Measurements from ENCODE around the gene CCDC87. TPM values are rescaled to one million over a fixed set of nuclear protein-coding genes. Genes with fewer than 3 reads are reported as not detected.

CCDC87 gene
- polyA plus RNA-seq, 1 experiment = 0.15 TPM

GRCh38 chr11:66629356-66629755 is 36.5 kb upstream of the CCDC87 start:
- ChIA-PET CTCF (interaction anchor here (1.3 kb wide), 1 partner anchor 9 kb away, joined by 3 read pairs; no protein-coding TSS in a partner anchor), POLR2A (no interaction called here)

GRCh38 chr11:66628061-66628603 is 35.3 kb upstream of the CCDC87 start:
- POLR2A ChIA-PET = no interaction called here
- Histone ChIP-seq H3K4me3 (ENCODE audit: low read depth, low read length) (no peak overlapping the region), H3K36me3 (ENCODE audit: control insufficient read depth, insufficient read depth, low read length) (peaks cover 42% of the 10 kb centered on the region), H3K27me3 (ENCODE audit: control insufficient read depth, insufficient read depth, low read length) (no peaks in the 10 kb centered on the region)
- no peak for DNase-seq (ENCODE audit: low read depth)
- no peak for TF ChIP-seq CTCF (IDR thresholded peaks at IDR 0.05; ENCODE audit: insufficient read depth, low read depth, low read length)
- CTCF ChIA-PET = interaction anchor here (1.3 kb wide), 2 partner anchors 10 to 17 kb away, joined by 3 read pairs; no protein-coding TSS in a partner anchor

More at GRCh38 chr11:66629356-66629755, 36.5 kb upstream of the CCDC87 start:
- Histone ChIP-seq H3K27me3 (ENCODE audit: control insufficient read depth, insufficient read depth, low read length) (no peaks in the 10 kb centered on the region), H3K4me3 (ENCODE audit: low read depth, low read length) (no peak overlapping the region), H3K36me3 (ENCODE audit: control insufficient read depth, insufficient read depth, low read length) (peaks cover 36% of the 10 kb centered on the region)
- no peak for TF ChIP-seq CTCF (IDR thresholded peaks at IDR 0.05; ENCODE audit: insufficient read depth, low read depth, low read length)
- DNase-seq (ENCODE audit: low read depth) = no peak

- H3K4me3 ChIP-seq (ENCODE audit: low read depth, low read length) = no peak overlapping the region
- CTCF ChIA-PET = interaction anchor here (1.0 to 1.3 kb wide), 2 partner anchors 10 to 16 kb away, joined by 3 to 4 read pairs; no protein-coding TSS in a partner anchor
- H3K36me3 ChIP-seq (ENCODE audit: control insufficient read depth, insufficient read depth, low read length) = peaks cover 45% of the 10 kb centered on the region
- no peak for TF ChIP-seq CTCF (IDR thresholded peaks at IDR 0.05; ENCODE audit: insufficient read depth, low read depth, low read length)
- POLR2A ChIA-PET = no interaction called here
- no peaks in the 10 kb centered on the region for H3K27me3 ChIP-seq (ENCODE audit: control insufficient read depth, insufficient read depth, low read length)
- DNase-seq (ENCODE audit: low read depth) = no peak
Measured at GRCh38 chr11:66626926-66627325, 34.1 kb upstream of the CCDC87 start.

GRCh38 chr11:66626382-66626781 is 33.5 kb upstream of the CCDC87 start:
- H3K36me3 ChIP-seq (ENCODE audit: control insufficient read depth, insufficient read depth, low read length) = peaks cover 45% of the 10 kb centered on the region
- ChIA-PET POLR2A (no interaction called here), CTCF (no interaction called here)
- no peak overlapping the region for H3K4me3 ChIP-seq (ENCODE audit: low read depth, low read length)
- no peaks in the 10 kb centered on the region for H3K27me3 ChIP-seq (ENCODE audit: control insufficient read depth, insufficient read depth, low read length)
- no peak for TF ChIP-seq CTCF (IDR thresholded peaks at IDR 0.05; ENCODE audit: insufficient read depth, low read depth, low read length)
- DNase-seq (ENCODE audit: low read depth) = no peak

DNA sequence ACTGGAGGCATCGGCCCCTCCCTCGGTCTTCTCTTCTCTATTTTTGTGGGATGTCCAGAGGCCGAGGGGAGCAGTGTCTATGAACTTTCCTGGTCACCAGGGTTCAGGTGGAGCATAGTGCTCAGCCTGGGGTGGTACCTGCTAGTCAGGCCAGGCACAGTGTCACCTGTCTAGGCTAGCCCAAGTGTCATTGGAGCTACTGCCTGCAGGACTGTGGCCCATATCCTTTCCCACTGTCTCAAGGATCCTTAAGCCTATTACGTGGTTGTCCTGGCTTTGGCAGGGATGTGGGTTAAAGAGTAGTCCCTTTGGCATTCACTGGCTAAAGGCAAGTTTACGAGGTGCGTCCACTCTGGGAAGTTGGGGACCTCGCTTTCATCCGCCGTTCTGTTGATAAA is 32.9 kb upstream of the CCDC87 start:
- Histone ChIP-seq H3K4me3 (ENCODE audit: low read depth, low read length) (no peak overlapping the region), H3K27me3 (ENCODE audit: control insufficient read depth, insufficient read depth, low read length) (no peaks in the 10 kb centered on the region), H3K36me3 (ENCODE audit: control insufficient read depth, insufficient read depth, low read length) (peaks cover 45% of the 10 kb centered on the region)
- TF ChIP-seq CTCF (IDR thresholded peaks at IDR 0.05; ENCODE audit: insufficient read depth, low read depth, low read length) = no peak
- CTCF ChIA-PET = no interaction called here
- POLR2A ChIA-PET = no interaction called here
- no peak for DNase-seq (ENCODE audit: low read depth)

Measured in BJ (cell line).